ENCODE measurements around the gene DMRTC2. TPM values are rescaled to one million over a fixed set of nuclear protein-coding genes. Genes with fewer than 3 reads are reported as not detected.

Gene DMRTC2
- total and polyA plus RNA-seq, 4 donors: not detected

- H3K9me3 ChIP-seq (ENCODE audit: control insufficient read depth, insufficient read depth, low read length): no peaks in the 10 kb centered on the region
- DNase-seq (ENCODE audit: low read depth in 4 of 6, low spot score in 6 of 6): peak; percentile 99 to 100 (median 100)
- peaks cover 37% of the 10 kb centered on the region for H3K36me3 ChIP-seq (ENCODE audit: control insufficient read depth, insufficient read depth, low read length)
- peak within 1 kb of the TSS; percentile 81 for H3K4me3 ChIP-seq (ENCODE audit: low read depth, low read length)
- no peaks in the 10 kb centered on the region for H3K27me3 ChIP-seq (ENCODE audit: control insufficient read depth, insufficient read depth, low read length)
- peaks cover 26% of the 10 kb centered on the region for H3K4me1 ChIP-seq (ENCODE audit: control insufficient read depth, insufficient read depth, low read length)
- WGBS (ENCODE audit: insufficient coverage): under 1% methylated on average over 76 of the region's 76 CpGs
- H3K27ac ChIP-seq (ENCODE audit: low read depth, low read length): peak within 1 kb of the TSS; percentile 98
Measured at GRCh38 chr19:41859618-41860418, 15.0 kb downstream of the DMRTC2 start, which contains the start of gene RPS19. RPS19 (plus strand) TSS chr19:41860255; CDS start chr19:41860775, 520 bp downstream.

DNA sequence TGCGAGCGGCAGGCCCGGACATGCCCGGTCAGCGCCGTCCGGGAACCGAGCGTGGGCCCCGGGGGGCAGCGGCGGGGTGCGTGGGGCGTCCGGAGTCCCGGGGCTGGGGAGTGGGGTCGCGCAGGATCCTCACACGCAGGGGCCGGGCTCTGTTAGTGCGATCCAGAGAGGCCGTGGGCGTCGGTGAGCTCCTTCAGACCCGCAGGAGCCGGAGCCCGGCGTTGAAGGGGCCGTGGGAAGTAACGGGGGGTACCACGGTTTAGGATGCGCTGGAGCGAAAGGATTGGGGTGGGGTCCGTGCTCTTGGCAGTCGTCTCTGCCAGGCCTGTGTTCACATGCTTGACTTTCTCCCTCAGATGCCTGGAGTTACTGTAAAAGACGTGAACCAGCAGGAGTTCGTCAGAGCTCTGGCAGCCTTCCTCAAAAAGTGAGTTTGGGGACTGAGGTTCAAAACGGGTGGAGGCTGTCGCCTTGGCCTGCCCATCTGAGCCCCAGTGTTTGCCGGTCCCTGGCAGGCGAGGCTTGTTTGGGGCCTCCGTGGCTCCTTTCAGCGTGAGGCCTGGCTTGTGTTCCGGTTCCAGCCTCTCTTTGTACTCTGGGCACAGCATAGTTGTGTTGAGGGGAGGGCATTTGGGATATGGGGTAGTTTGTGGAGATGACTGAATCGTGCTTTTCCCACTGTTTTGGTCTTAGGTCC is 15.7 kb downstream of the DMRTC2 start:
- WGBS (ENCODE audit: insufficient coverage): under 1% methylated on average over 42 of the region's 45 CpGs
- H3K9me3 ChIP-seq (ENCODE audit: control insufficient read depth, insufficient read depth, low read length): no peaks in the 10 kb centered on the region
- H3K27me3 ChIP-seq (ENCODE audit: control insufficient read depth, insufficient read depth, low read length): no peaks in the 10 kb centered on the region
- H3K4me1 ChIP-seq (ENCODE audit: control insufficient read depth, insufficient read depth, low read length): peaks cover 26% of the 10 kb centered on the region
- H3K36me3 ChIP-seq (ENCODE audit: control insufficient read depth, insufficient read depth, low read length): peaks cover 45% of the 10 kb centered on the region
- peak in 2 of 6 donors; percentile 26 to 41 for DNase-seq (ENCODE audit: low read depth in 4 of 6, low spot score in 6 of 6)
- peak overlapping the region; percentile 52 for H3K27ac ChIP-seq (ENCODE audit: low read depth, low read length)
- H3K4me3 ChIP-seq (ENCODE audit: low read depth, low read length): peak overlapping the region; percentile 81

- H3K36me3 ChIP-seq (ENCODE audit: control insufficient read depth, insufficient read depth, low read length): peaks cover 49% of the 10 kb centered on the region
- peak overlapping the region; percentile 52 for H3K27ac ChIP-seq (ENCODE audit: low read depth, low read length)
- H3K4me3 ChIP-seq (ENCODE audit: low read depth, low read length): peak overlapping the region; percentile 81
- H3K9me3 ChIP-seq (ENCODE audit: control insufficient read depth, insufficient read depth, low read length): no peaks in the 10 kb centered on the region
- H3K4me1 ChIP-seq (ENCODE audit: control insufficient read depth, insufficient read depth, low read length): peaks cover 26% of the 10 kb centered on the region
- no peaks in the 10 kb centered on the region for H3K27me3 ChIP-seq (ENCODE audit: control insufficient read depth, insufficient read depth, low read length)
- no peak for DNase-seq (ENCODE audit: low read depth in 4 of 6, low spot score in 6 of 6)
- WGBS (ENCODE audit: insufficient coverage): 53% methylated on average over 6 of the region's 9 CpGs
Measured at GRCh38 chr19:41861116-41861768, 16.4 kb downstream of the DMRTC2 start.

- Histone ChIP-seq H3K27ac (ENCODE audit: low read depth, low read length) (no peak overlapping the region), H3K36me3 (ENCODE audit: control insufficient read depth, insufficient read depth, low read length) (peaks cover 55% of the 10 kb centered on the region), H3K9me3 (ENCODE audit: control insufficient read depth, insufficient read depth, low read length) (no peaks in the 10 kb centered on the region), H3K27me3 (ENCODE audit: control insufficient read depth, insufficient read depth, low read length) (no peaks in the 10 kb centered on the region), H3K4me1 (ENCODE audit: control insufficient read depth, insufficient read depth, low read length) (peaks cover 26% of the 10 kb centered on the region), H3K4me3 (ENCODE audit: low read depth, low read length) (no peak overlapping the region)
- DNase-seq (ENCODE audit: low read depth in 4 of 6, low spot score in 6 of 6): no peak
- 58% methylated on average over 3 of the region's 9 CpGs for WGBS (ENCODE audit: insufficient coverage)
Measured at GRCh38 chr19:41861846-41862245, 17.0 kb downstream of the DMRTC2 start.

GRCh38 chr19:41862445-41862986 is 17.7 kb downstream of the DMRTC2 start:
- no peak overlapping the region for H3K4me3 ChIP-seq (ENCODE audit: low read depth, low read length)
- H3K27ac ChIP-seq (ENCODE audit: low read depth, low read length): no peak overlapping the region
- H3K36me3 ChIP-seq (ENCODE audit: control insufficient read depth, insufficient read depth, low read length): peaks cover 62% of the 10 kb centered on the region
- H3K27me3 ChIP-seq (ENCODE audit: control insufficient read depth, insufficient read depth, low read length): no peaks in the 10 kb centered on the region
- WGBS (ENCODE audit: insufficient coverage): no CpG with 5 or more reads among the region's 2 CpGs
- H3K4me1 ChIP-seq (ENCODE audit: control insufficient read depth, insufficient read depth, low read length): peaks cover 26% of the 10 kb centered on the region
- DNase-seq (ENCODE audit: low read depth in 4 of 6, low spot score in 6 of 6): no peak
- no peaks in the 10 kb centered on the region for H3K9me3 ChIP-seq (ENCODE audit: control insufficient read depth, insufficient read depth, low read length)

DNA sequence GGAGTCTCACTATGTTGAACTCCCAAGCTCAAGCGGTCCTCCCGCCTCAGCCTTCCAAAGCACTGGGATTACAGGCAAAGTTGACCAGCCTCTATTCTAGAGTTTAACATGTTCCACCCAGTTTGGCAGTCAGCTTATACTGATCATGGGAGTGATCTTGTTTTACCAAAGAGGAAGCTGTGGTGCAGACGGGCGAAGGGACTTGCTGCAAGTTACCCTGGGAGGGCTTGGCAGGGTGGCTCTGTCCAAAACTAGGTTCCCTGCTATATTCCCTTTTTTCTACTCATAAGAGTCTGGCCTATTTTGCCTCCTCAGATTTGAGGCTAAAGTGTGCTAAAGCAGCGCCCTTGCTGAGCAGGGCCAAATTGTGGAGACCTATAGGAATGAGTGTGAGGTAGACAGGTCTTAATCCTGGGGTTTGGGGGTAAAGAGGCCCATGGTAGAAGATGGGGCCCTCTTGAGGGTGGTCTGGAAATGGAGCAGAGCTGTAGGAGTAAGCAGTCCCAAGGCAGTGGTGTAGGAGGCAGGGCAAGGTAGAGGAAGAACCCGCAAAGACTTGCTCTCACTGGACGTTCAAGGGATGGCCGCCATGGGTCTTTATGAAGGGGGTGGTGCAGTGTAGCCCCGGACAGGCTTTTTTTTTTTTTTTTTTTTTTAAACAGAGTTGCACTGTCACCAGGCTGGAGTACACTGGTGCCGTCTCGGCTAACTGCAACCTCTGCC is 18.5 kb downstream of the DMRTC2 start:
- peaks cover 71% of the 10 kb centered on the region for H3K36me3 ChIP-seq (ENCODE audit: control insufficient read depth, insufficient read depth, low read length)
- 100% methylated on average over 4 of the region's 11 CpGs for WGBS (ENCODE audit: insufficient coverage)

GRCh38 chr19:41864374-41864773 is 19.5 kb downstream of the DMRTC2 start:
- Histone ChIP-seq H3K4me1 (ENCODE audit: control insufficient read depth, insufficient read depth, low read length) (peaks cover 26% of the 10 kb centered on the region), H3K27ac (ENCODE audit: low read depth, low read length) (no peak overlapping the region), H3K9me3 (ENCODE audit: control insufficient read depth, insufficient read depth, low read length) (no peaks in the 10 kb centered on the region), H3K4me3 (ENCODE audit: low read depth, low read length) (no peak overlapping the region), H3K36me3 (ENCODE audit: control insufficient read depth, insufficient read depth, low read length) (peaks cover 81% of the 10 kb centered on the region), H3K27me3 (ENCODE audit: control insufficient read depth, insufficient read depth, low read length) (no peaks in the 10 kb centered on the region)
- DNase-seq (ENCODE audit: low read depth in 4 of 6, low spot score in 6 of 6): no peak
- 93% methylated on average over 3 of the region's 5 CpGs for WGBS (ENCODE audit: insufficient coverage)

More for the DNA sequence above, 18.5 kb downstream of the DMRTC2 start:
- peaks cover 26% of the 10 kb centered on the region for H3K4me1 ChIP-seq (ENCODE audit: control insufficient read depth, insufficient read depth, low read length)
- H3K27me3 ChIP-seq (ENCODE audit: control insufficient read depth, insufficient read depth, low read length): no peaks in the 10 kb centered on the region
- no peak overlapping the region for H3K27ac ChIP-seq (ENCODE audit: low read depth, low read length)
- H3K9me3 ChIP-seq (ENCODE audit: control insufficient read depth, insufficient read depth, low read length): no peaks in the 10 kb centered on the region
- H3K4me3 ChIP-seq (ENCODE audit: low read depth, low read length): no peak overlapping the region
- DNase-seq (ENCODE audit: low read depth in 4 of 6, low spot score in 6 of 6): no peak

- Histone ChIP-seq H3K27ac (ENCODE audit: low read depth, low read length) (no peak overlapping the region), H3K27me3 (ENCODE audit: control insufficient read depth, insufficient read depth, low read length) (no peaks in the 10 kb centered on the region), H3K9me3 (ENCODE audit: control insufficient read depth, insufficient read depth, low read length) (no peaks in the 10 kb centered on the region), H3K36me3 (ENCODE audit: control insufficient read depth, insufficient read depth, low read length) (peaks cover 98% of the 10 kb centered on the region), H3K4me1 (ENCODE audit: control insufficient read depth, insufficient read depth, low read length) (peaks cover 18% of the 10 kb centered on the region), H3K4me3 (ENCODE audit: low read depth, low read length) (no peak overlapping the region)
- DNase-seq (ENCODE audit: low read depth in 4 of 6, low spot score in 6 of 6): no peak
- WGBS (ENCODE audit: insufficient coverage): 96% methylated on average over 3 of the region's 3 CpGs
Measured at GRCh38 chr19:41866284-41866683, 21.4 kb downstream of the DMRTC2 start.

All from spinal cord (tissue), 10 donors.